AG09319 (cell line): ENCODE measurements around the gene CPLANE2.
"Not testable (repeated sequence)": the region's sequence is repeated elsewhere in the genome, so short reads cannot be mapped to it uniquely, and the experiment has no call there.

Experiments
- DNase-seq: peaks from one replicate; pipeline ENCODE4 v3.0.0-alpha.2; 2010; ENCODE audit warnings: low read depth; ENCODE audit errors: extremely low read depth
- TF ChIP-seq, protein P1 (sequence below): IDR thresholded peaks from 2 replicates; pipeline ENCODE4 v1.5.1; 2011; ENCODE audit warnings: low read depth, mild to moderate bottlenecking, inconsistent platforms, low read length, moderate library complexity

Gene CPLANE2

DNA sequence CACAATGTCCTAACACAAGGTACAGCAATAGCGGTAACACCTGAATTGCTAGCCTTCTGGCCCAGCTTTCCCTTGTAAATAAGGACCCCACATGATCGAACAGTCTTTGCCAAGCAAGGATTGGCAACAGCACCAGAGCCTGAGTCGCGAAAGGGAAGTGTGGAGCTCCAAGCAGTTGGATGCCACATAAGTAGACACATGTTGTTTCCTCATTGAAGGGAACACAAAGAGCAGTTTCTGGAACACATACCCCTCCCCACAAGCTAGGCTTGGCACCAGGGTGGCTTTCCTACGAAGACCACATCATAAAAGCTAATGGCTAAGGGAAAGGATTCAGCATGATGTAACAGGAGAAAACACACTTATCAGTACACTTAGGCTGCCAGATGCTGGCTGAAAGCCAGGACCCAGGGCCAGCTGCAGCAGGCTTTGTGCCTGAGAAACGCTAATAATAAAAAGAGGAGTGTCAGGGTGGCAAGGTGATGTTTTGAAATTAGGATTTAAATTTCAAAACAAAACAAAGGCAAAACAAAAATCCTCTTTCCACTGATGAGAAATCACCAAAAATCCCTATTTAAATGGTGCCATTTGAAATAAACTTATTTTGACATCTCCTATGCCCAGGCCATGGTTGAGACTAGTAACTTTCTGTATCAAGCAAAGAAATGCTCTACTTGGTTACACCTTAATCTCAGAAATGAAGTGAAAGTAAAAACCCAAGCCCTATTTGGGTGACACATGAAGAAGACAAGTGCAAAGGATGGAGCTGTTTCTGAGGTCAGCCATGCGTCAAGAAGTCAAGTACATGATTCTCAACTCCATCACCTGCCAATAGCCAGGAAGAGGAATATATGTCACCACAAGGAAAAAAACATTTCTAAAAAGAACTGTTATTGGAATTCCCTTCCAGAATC lies 11.9 kb upstream of the CPLANE2 start:
- TF ChIP-seq, protein P1, sequence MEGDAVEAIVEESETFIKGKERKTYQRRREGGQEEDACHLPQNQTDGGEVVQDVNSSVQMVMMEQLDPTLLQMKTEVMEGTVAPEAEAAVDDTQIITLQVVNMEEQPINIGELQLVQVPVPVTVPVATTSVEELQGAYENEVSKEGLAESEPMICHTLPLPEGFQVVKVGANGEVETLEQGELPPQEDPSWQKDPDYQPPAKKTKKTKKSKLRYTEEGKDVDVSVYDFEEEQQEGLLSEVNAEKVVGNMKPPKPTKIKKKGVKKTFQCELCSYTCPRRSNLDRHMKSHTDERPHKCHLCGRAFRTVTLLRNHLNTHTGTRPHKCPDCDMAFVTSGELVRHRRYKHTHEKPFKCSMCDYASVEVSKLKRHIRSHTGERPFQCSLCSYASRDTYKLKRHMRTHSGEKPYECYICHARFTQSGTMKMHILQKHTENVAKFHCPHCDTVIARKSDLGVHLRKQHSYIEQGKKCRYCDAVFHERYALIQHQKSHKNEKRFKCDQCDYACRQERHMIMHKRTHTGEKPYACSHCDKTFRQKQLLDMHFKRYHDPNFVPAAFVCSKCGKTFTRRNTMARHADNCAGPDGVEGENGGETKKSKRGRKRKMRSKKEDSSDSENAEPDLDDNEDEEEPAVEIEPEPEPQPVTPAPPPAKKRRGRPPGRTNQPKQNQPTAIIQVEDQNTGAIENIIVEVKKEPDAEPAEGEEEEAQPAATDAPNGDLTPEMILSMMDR, result no peak
- DNase-seq, result peak; percentile 64

DNA sequence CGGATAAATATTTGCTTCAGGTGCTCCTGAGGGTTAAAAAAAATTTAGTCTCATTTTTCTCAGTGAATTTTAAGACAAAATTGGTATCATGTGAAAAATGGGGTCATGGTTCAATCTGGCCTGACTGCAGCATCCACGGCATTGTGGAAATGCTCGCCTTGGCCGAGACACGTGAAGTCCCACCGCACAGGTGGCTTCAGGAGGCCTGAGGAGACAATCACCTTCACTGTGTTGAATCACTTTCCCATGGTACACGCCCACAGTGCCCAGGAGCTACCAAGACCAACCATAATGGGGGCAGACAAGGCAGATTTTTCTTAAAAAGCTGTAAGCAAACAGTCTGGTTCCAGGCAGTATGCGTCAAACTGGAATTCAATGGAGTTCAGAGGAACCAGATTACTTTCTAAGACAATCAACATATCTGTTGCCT lies 11.0 kb upstream of the CPLANE2 start:
- no peak for DNase-seq
- TF ChIP-seq, protein P1, result no peak

DNA sequence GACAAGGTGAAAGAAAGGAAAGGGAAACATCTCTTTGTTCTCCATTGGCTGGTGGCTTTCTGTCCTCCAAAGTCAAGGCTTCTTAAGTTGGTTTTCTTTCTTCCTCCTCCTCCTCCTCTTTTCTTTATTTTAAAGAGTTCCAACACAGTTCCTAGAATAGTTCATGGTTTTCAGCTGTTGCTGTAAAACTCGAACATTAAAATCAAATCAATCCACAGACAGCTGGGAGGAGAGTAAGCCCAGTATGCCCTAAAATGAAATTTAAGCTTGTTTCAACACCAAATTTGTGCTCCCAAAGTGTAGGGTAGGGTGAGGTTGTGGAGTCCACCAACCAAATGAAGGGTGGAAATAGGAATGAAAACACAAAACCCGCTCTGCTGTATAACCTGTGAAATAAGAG lies 10.5 kb upstream of the CPLANE2 start:
- TF ChIP-seq, protein P1, result no peak
- no peak for DNase-seq

DNA sequence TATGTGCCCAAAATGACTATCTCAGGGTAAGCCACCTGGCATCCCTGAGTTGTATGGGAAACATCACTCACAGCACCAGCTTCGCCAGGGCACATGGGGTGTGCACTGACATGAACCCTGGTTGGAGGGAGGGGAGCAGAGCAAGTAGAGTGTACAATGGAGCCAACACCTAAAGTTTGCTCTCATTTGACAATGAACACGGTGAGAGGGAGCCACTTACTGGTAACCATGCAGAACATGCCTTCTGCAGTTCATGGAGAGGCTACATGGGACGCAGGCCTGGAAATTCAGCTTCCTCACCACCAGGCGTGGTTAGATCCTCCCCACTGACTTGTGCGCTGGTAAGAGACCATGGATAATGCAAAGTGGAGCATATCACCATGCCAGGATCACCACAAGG lies 10.0 kb upstream of the CPLANE2 start:
- TF ChIP-seq, protein P1, result no peak
- DNase-seq, result no peak

DNA sequence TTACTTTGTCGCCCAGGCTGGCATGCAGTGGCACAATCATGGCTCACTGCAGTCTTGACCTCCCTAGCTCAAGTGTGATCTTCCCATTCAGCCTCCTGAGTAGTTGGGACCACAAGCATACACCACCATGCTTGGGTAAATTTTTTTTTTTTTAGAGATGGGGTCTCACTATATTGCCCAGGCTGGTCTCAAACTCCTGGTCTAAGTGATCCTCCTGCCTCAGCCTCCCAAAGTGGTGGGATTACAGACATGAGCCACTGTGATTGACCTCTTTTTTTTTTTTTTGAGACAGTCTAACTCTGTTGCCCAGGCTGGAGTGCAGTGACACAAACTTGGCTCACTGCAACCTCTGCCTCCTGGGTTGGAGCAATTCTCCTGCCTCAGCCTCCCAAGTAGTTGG lies 9.3 kb upstream of the CPLANE2 start:
- not testable (repeated sequence) for DNase-seq

DNA sequence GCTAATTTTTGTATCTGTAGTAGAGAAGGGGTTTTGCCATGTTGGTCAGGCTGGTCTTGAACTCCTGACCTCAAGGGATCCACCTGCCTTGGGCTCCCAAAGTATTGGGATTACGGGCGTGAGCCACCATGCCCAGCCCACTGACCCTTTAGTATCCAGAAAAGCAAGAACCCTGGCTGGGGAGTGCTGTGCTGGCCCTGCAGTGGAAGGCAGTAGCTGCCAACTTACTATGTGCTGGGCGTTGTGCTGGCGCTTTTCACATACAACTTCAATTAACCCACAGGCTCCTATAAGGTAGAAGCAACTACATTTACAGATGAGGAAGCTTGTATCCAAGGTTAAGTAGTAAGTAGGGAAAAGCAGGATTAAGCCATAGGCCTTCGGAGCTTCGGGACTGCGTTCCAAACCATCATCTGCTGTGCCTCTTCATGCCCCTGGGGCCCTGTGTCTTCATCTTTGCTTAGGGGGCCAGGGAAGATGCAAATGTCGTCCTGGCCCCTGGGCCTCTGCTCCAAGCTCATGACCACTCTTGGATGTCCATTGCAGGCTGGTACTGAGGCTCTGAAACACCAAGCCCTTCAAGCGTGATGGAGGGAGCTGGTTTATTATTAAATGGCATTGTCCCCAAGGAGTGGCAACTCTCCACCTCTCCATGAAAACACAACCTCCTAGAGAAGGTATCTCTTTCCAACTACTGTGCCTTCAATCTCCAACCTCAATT lies 8.7 kb upstream of the CPLANE2 start:
- TF ChIP-seq, protein P1, result no peak
- no peak for DNase-seq

DNA sequence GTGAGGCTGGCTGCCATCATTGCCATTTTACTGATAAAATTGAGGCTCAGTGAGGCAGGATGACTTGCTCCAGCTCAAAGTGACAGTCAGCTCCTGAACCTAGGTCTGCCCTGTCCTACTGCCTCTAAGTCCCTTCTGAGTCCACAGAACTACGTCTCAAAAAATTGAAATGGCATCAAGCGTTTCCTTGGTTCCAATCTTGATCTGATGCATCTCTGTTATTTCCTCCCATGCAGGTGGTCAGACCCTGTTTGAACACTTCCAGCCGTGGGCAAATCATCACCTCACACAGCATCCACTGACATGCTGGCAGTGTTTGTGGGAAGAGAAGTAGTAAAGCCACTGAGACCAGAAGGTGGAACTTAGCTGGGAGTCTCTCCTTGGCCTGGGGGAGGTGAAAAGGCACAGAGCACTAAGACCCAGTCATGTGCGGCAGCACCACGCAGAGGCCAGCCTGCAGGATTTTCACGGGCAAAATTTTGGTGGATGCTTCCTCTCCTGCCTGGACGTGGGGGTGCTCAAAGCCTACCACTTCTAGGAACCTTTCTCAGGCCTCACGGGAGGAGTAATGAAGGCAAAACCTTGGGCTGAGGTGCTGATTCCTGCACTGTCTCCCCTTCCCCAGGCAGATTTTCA lies 7.8 kb upstream of the CPLANE2 start:
- TF ChIP-seq, protein P1, result no peak

More for the DNA sequence above, 7.8 kb upstream of the CPLANE2 start:
- DNase-seq, result no peak
